HEK293T (cell line): ENCODE results near the gene FBXW7.

ENCODE experiments used
- CTCF ChIA-PET: fragments of 350-600 bp; formaldehyde crosslinking; extraction: SDS; loops from one replicate; lab custom pipeline; 2021; ENCODE audit warnings: antibody characterized with exemption, inconsistent platforms; lab: Yijun Ruan, JAX
- POLR2A ChIA-PET: fragments of 350-600 bp; formaldehyde crosslinking; extraction: SDS; loops from one replicate; lab custom pipeline; 2020; ENCODE audit warnings: antibody characterized with exemption, inconsistent platforms; lab: Yijun Ruan, JAX
- DNase-seq: peaks from one replicate; pipeline ENCODE4 v3.0.0; 2012; ENCODE audit warnings: mixed read lengths; ENCODE audit errors: extremely low spot score
- ARNT ChIP-seq: fragments of 450-650 bp; IDR thresholded peaks from 2 replicates; pipeline ENCODE4 v1.6.1; 2017; ENCODE audit warnings: mild to moderate bottlenecking
- BHLHE40 ChIP-seq: fragments of 450-650 bp; IDR thresholded peaks from 2 replicates; pipeline ENCODE4 v1.6.1; 2016; ENCODE audit warnings: mild to moderate bottlenecking, moderate library complexity, borderline replicate concordance
- CTBP1 ChIP-seq: fragments of 450-650 bp; IDR thresholded peaks from 2 replicates; pipeline ENCODE4 v1.6.1; 2016; ENCODE audit warnings: borderline replicate concordance
- ELF4 ChIP-seq: fragments of 450-650 bp; IDR thresholded peaks from 2 replicates; pipeline ENCODE4 v1.6.1; 2017; ENCODE audit warnings: antibody characterized with exemption
- FOXA1 ChIP-seq: fragments of 450-650 bp; IDR thresholded peaks from 2 replicates; pipeline ENCODE4 v1.6.1; 2016; ENCODE audit warnings: mild to moderate bottlenecking
- FOXK2 ChIP-seq: fragments of 450-650 bp; IDR thresholded peaks from 2 replicates; pipeline ENCODE4 v1.6.1; 2016; ENCODE audit warnings: mild to moderate bottlenecking
- FOXM1 ChIP-seq: fragments of 450-650 bp; IDR thresholded peaks from 2 replicates; pipeline ENCODE4 v1.6.1; 2017; ENCODE audit warnings: mild to moderate bottlenecking, borderline replicate concordance
- HDGF ChIP-seq: fragments of 450-650 bp; IDR thresholded peaks from 2 replicates; pipeline ENCODE4 v1.6.1; 2017; ENCODE audit warnings: antibody characterized with exemption, borderline replicate concordance
- L3MBTL2 ChIP-seq: fragments of 450-650 bp; conservative IDR thresholded peaks from 2 replicates; pipeline ENCODE4 v1.6.1; 2016; ENCODE audit warnings: mild to moderate bottlenecking
- LEF1 ChIP-seq: fragments of 450-650 bp; IDR thresholded peaks from 2 replicates; pipeline ENCODE4 v1.6.1; 2017; ENCODE audit warnings: mild to moderate bottlenecking, borderline replicate concordance
- NFRKB ChIP-seq: fragments of 450-650 bp; IDR thresholded peaks from 2 replicates; pipeline ENCODE4 v1.6.1; 2016; ENCODE audit warnings: mild to moderate bottlenecking, moderate library complexity
- PKNOX1 ChIP-seq: fragments of 450-650 bp; IDR thresholded peaks from 2 replicates; pipeline ENCODE4 v1.6.1; 2016
- SP1 ChIP-seq: fragments of 450-650 bp; IDR thresholded peaks from 2 replicates; pipeline ENCODE4 v1.6.1; 2017
- SUZ12 ChIP-seq: fragments of 450-650 bp; IDR thresholded peaks from 2 replicates; pipeline ENCODE4 v1.6.1; 2016; ENCODE audit warnings: mild to moderate bottlenecking
- TARDBP ChIP-seq: fragments of 450-650 bp; IDR thresholded peaks from 2 replicates; pipeline ENCODE4 v1.6.1; 2016
- ZNF384 ChIP-seq: fragments of 450-650 bp; IDR thresholded peaks from 2 replicates; pipeline ENCODE4 v1.6.1; 2016

The FBXW7 gene

GRCh38 chr4:152306541-152306940, 229.4 kb downstream of the FBXW7 start:
- CTCF ChIA-PET, result no interaction called here
- TF ChIP-seq L3MBTL2 (no peak), NFRKB (no peak), SUZ12 (no peak), CTBP1 (no peak), SP1 (no peak), ARNT (no peak), HDGF (no peak), ELF4 (no peak), PKNOX1 (no peak), ZNF384 (no peak), TARDBP (no peak), FOXK2 (no peak), FOXA1 (no peak), FOXM1 (no peak)
- POLR2A ChIA-PET, result no interaction called here
- DNase-seq, result no peak

- no peak for DNase-seq
- POLR2A ChIA-PET, result no interaction called here
- TF ChIP-seq ELF4 (no peak), ZNF384 (no peak), HDGF (no peak), TARDBP (no peak), SUZ12 (no peak), BHLHE40 (no peak), CTBP1 (no peak), SP1 (no peak)
- CTCF ChIA-PET, result no interaction called here
These were observed 231.7 kb downstream of the FBXW7 start for GRCh38 chr4:152304220-152304619.

GRCh38 chr4:152301381-152301780, 234.5 kb downstream of the FBXW7 start:
- ChIA-PET CTCF (no interaction called here), POLR2A (no interaction called here)
- no peak for TF ChIP-seq ARNT
- no peak for TF ChIP-seq FOXA1
- no peak for TF ChIP-seq ZNF384
- no peak for DNase-seq

GRCh38 chr4:152299553-152299952, 236.3 kb downstream of the FBXW7 start:
- DNase-seq, result no peak
- TF ChIP-seq ARNT, result no peak
- no peak for TF ChIP-seq PKNOX1
- no peak for TF ChIP-seq BHLHE40
- TF ChIP-seq CTBP1, result no peak
- TF ChIP-seq FOXM1, result no peak
- TF ChIP-seq TARDBP, result no peak
- no peak for TF ChIP-seq SP1
- TF ChIP-seq L3MBTL2, result no peak
- no peak for TF ChIP-seq FOXA1
- TF ChIP-seq NFRKB, result no peak
- TF ChIP-seq SUZ12, result no peak
- TF ChIP-seq ZNF384, result no peak
- TF ChIP-seq LEF1, result no peak
- TF ChIP-seq ELF4, result no peak
- TF ChIP-seq FOXK2, result no peak
- TF ChIP-seq HDGF, result no peak
- ChIA-PET POLR2A (no interaction called here), CTCF (no interaction called here)

- POLR2A ChIA-PET, result interaction anchor here (1.2 kb wide), 1 partner anchor 9 kb away, joined by 3 read pairs; no protein-coding TSS in a partner anchor
These were observed 239.5 kb downstream of the FBXW7 start for GRCh38 chr4:152296386-152296785.

GRCh38 chr4:152294765-152295164, 241.1 kb downstream of the FBXW7 start:
- CTCF ChIA-PET, result no interaction called here
- no peak for DNase-seq
- TF ChIP-seq SUZ12, result no peak
- TF ChIP-seq FOXK2, result no peak
- TF ChIP-seq L3MBTL2, result no peak
- no peak for TF ChIP-seq BHLHE40
- no peak for TF ChIP-seq ZNF384
- TF ChIP-seq TARDBP, result no peak
- TF ChIP-seq FOXM1, result no peak
- TF ChIP-seq NFRKB, result no peak
- no peak for TF ChIP-seq FOXA1
- TF ChIP-seq ELF4, result no peak
- TF ChIP-seq SP1, result no peak
- TF ChIP-seq HDGF, result no peak
- no peak for TF ChIP-seq ARNT
- TF ChIP-seq LEF1, result no peak
- no peak for TF ChIP-seq PKNOX1
- no peak for TF ChIP-seq CTBP1
- POLR2A ChIA-PET, result no interaction called here

More at GRCh38 chr4:152296386-152296785, 239.5 kb downstream of the FBXW7 start:
- TF ChIP-seq CTBP1 (no peak), FOXK2 (no peak), TARDBP (no peak), LEF1 (no peak)
- CTCF ChIA-PET, result no interaction called here
- no peak for DNase-seq

- CTCF ChIA-PET, result no interaction called here
- POLR2A ChIA-PET, result no interaction called here
- TF ChIP-seq CTBP1, result no peak
- TF ChIP-seq BHLHE40, result no peak
- TF ChIP-seq L3MBTL2, result no peak
- no peak for TF ChIP-seq ZNF384
- TF ChIP-seq FOXM1, result no peak
- TF ChIP-seq SP1, result no peak
- TF ChIP-seq PKNOX1, result no peak
- DNase-seq, result no peak
These were observed 241.6 kb downstream of the FBXW7 start for GRCh38 chr4:152294331-152294730.
